Jurkat, Clone E6-1 (cell line): ENCODE measurements around the gene OAS2.
"Not testable (repeated sequence)": the region's sequence is repeated elsewhere in the genome, so short reads cannot be mapped to it uniquely, and the experiment has no call there.

Experiments
- DNase-seq: peaks from one replicate; pipeline ENCODE4 v3.0.0-alpha.2; 2011; ENCODE audit warnings: low read depth, low spot score
- H3K4me3 ChIP-seq: 2 replicates; pipeline ENCODE4 v1.5.1; 2011; ENCODE audit warnings: mild to moderate bottlenecking, low read length, control low read depth, moderate library complexity

Gene OAS2

GRCh38 chr12:112977641-112978040 is 678 bp upstream of the OAS2 start:
- no peak for DNase-seq
- no peak overlapping the region; the same call in 1 of the 2 replicates for H3K4me3 ChIP-seq

GRCh38 chr12:112979041-112979680 is 842 bp downstream of the OAS2 start:
- H3K4me3 ChIP-seq: peak overlapping the region; percentile 65
- no peak for DNase-seq

- H3K4me3 ChIP-seq: no peak overlapping the region
- DNase-seq: no peak
Measured at GRCh38 chr12:112980491-112981158, 2.3 kb downstream of the OAS2 start.

- no peak overlapping the region for H3K4me3 ChIP-seq
- no peak for DNase-seq
Measured at GRCh38 chr12:112985642-112986290, 7.4 kb downstream of the OAS2 start.

GRCh38 chr12:112986291-112986800 is 8.0 kb downstream of the OAS2 start:
- no peak overlapping the region for H3K4me3 ChIP-seq
- DNase-seq: no peak

- no peak overlapping the region for H3K4me3 ChIP-seq
Measured at GRCh38 chr12:112987561-112987960, 9.2 kb downstream of the OAS2 start.

GRCh38 chr12:112988224-112988623 is 9.9 kb downstream of the OAS2 start:
- DNase-seq: no peak
- no peak overlapping the region for H3K4me3 ChIP-seq

More at GRCh38 chr12:112987561-112987960, 9.2 kb downstream of the OAS2 start:
- DNase-seq: no peak

GRCh38 chr12:112988823-112989385 is 10.6 kb downstream of the OAS2 start:
- H3K4me3 ChIP-seq, DNase-seq: not testable (repeated sequence)

- H3K4me3 ChIP-seq: no peak overlapping the region
- no peak for DNase-seq
Measured at GRCh38 chr12:112989806-112990205, 11.5 kb downstream of the OAS2 start.

GRCh38 chr12:112992541-112993398 is 14.5 kb downstream of the OAS2 start:
- peak; percentile 61 for DNase-seq
- no peak overlapping the region for H3K4me3 ChIP-seq

- no peak for DNase-seq
- H3K4me3 ChIP-seq: no peak overlapping the region
Measured at GRCh38 chr12:112995008-112995407, 16.7 kb downstream of the OAS2 start.

- H3K4me3 ChIP-seq: no peak overlapping the region
- no peak for DNase-seq
Measured at GRCh38 chr12:112996501-112996900, 18.2 kb downstream of the OAS2 start.

GRCh38 chr12:112997506-112997905 is 19.2 kb downstream of the OAS2 start:
- DNase-seq: no peak
- no peak overlapping the region for H3K4me3 ChIP-seq

GRCh38 chr12:112998987-112999767 is 20.9 kb downstream of the OAS2 start:
- no peak overlapping the region for H3K4me3 ChIP-seq
- no peak for DNase-seq

- no peak overlapping the region for H3K4me3 ChIP-seq
- no peak for DNase-seq
Measured at GRCh38 chr12:113000433-113000832, 22.1 kb downstream of the OAS2 start.

- H3K4me3 ChIP-seq: no peak overlapping the region
- no peak for DNase-seq
Measured at GRCh38 chr12:113002155-113002554, 23.8 kb downstream of the OAS2 start.

GRCh38 chr12:113002676-113003075 is 24.4 kb downstream of the OAS2 start:
- DNase-seq: no peak
- H3K4me3 ChIP-seq: no peak overlapping the region

- no peak for DNase-seq
- no peak overlapping the region for H3K4me3 ChIP-seq
Measured at GRCh38 chr12:113003636-113004035, 25.3 kb downstream of the OAS2 start.
